ENCODE measurements around the gene PAPPA. TPM values are rescaled to one million over a fixed set of nuclear protein-coding genes. Genes with fewer than 3 reads are reported as not detected.

The PAPPA gene
- total RNA-seq, 1 experiment from 2014 or later: 0.17 TPM

GRCh38 chr9:116230051-116230632 lies 76.6 kb downstream of the PAPPA start:
- Histone ChIP-seq H4K20me1 (ENCODE audit: control insufficient read depth, insufficient read depth, insufficient read length) (no peaks in the 10 kb centered on the region), H2BK15ac (ENCODE audit: low read depth, low read length) (no peak overlapping the region), H4K8ac (replicated peaks; ENCODE audit: insufficient read length, low read depth, low read length) (no peak overlapping the region), H3K14ac (ENCODE audit: insufficient read depth, low read length) (no peak overlapping the region), H2BK20ac (ENCODE audit: low read depth, low read length, poor library complexity, severe bottlenecking) (no peak overlapping the region), H3K4me2 (ENCODE audit: insufficient read depth, insufficient read length, low read length) (no peak overlapping the region), H3K4ac (ENCODE audit: low read depth, low read length) (no peak overlapping the region), H2BK120ac (ENCODE audit: low read depth, low read length, poor library complexity, severe bottlenecking) (no peak overlapping the region), H3K27ac (ENCODE audit: insufficient read length, low read depth, low read length) (no peak overlapping the region), H3K23me2 (ENCODE audit: insufficient read length, low read depth, low read length, poor library complexity, severe bottlenecking) (no peaks in the 10 kb centered on the region), H2BK12ac (ENCODE audit: insufficient read length, low read depth, low read length) (no peak overlapping the region), H3T11ph (ENCODE audit: low read length) (no peak overlapping the region), H4K91ac (ENCODE audit: insufficient read length, low read depth, low read length) (no peak overlapping the region), H3K4me1 (ENCODE audit: insufficient read depth, low read length) (no peaks in the 10 kb centered on the region), H3K9me3 (ENCODE audit: control insufficient read depth, low read depth, low read length) (no peaks in the 10 kb centered on the region), H2AK5ac (ENCODE audit: insufficient read length, low read length) (no peak overlapping the region), H3K27me3 (ENCODE audit: insufficient read depth, low read length) (no peaks in the 10 kb centered on the region), H4K5ac (ENCODE audit: insufficient read length, low read depth, low read length) (no peak overlapping the region), H3K56ac (ENCODE audit: insufficient read length, low read depth, low read length) (no peak overlapping the region), H3K23ac (ENCODE audit: insufficient read length, low read depth, low read length) (no peak overlapping the region), H2BK5ac (ENCODE audit: insufficient read length, low read length) (no peak overlapping the region), H2AFZ (ENCODE audit: low read length) (no peak overlapping the region), H3K18ac (ENCODE audit: insufficient read length, low read depth, low read length) (no peak overlapping the region), H3K9ac (ENCODE audit: extremely low read depth, insufficient read length, low read length) (no peak overlapping the region), H3K79me2 (ENCODE audit: insufficient read depth, low read length) (no peaks in the 10 kb centered on the region), H3K79me1 (ENCODE audit: insufficient read depth, low read depth, low read length, poor library complexity, severe bottlenecking) (no peaks in the 10 kb centered on the region)
- peaks cover 26% of the 10 kb centered on the region for H3K27me3 Mint-ChIP-seq (ENCODE audit: low read depth)
- DNase-seq: no peak
- H3K4me3 Mint-ChIP-seq: no peak overlapping the region
- no peaks in the 10 kb centered on the region; a peak in 1 of 4 replicates for H3K4me1 Mint-ChIP-seq
- no peaks in the 10 kb centered on the region for H3K36me3 Mint-ChIP-seq (ENCODE audit: insufficient read depth in 1 of 3, low read depth in 3 of 3)
- no peak overlapping the region for H3K27ac Mint-ChIP-seq
- no peaks in the 10 kb centered on the region; a peak in 1 of 5 replicates for H3K9me3 Mint-ChIP-seq
- TF ChIP-seq CTCF (conservative IDR thresholded peaks at IDR 0.05): no peak
- WGBS (ENCODE audit: extremely low coverage, insufficient read length, low lambda C conversion rate): no CpG with 5 or more reads among the region's 1 CpG

Data from H9 (cell line).